Measurements from ENCODE around the gene AMOTL1. TPM values are rescaled to one million over a fixed set of nuclear protein-coding genes. Genes with fewer than 3 reads are reported as not detected.

AMOTL1 gene
- total RNA-seq, 1 donor from 2014 or later = 45.6 TPM

DNA sequence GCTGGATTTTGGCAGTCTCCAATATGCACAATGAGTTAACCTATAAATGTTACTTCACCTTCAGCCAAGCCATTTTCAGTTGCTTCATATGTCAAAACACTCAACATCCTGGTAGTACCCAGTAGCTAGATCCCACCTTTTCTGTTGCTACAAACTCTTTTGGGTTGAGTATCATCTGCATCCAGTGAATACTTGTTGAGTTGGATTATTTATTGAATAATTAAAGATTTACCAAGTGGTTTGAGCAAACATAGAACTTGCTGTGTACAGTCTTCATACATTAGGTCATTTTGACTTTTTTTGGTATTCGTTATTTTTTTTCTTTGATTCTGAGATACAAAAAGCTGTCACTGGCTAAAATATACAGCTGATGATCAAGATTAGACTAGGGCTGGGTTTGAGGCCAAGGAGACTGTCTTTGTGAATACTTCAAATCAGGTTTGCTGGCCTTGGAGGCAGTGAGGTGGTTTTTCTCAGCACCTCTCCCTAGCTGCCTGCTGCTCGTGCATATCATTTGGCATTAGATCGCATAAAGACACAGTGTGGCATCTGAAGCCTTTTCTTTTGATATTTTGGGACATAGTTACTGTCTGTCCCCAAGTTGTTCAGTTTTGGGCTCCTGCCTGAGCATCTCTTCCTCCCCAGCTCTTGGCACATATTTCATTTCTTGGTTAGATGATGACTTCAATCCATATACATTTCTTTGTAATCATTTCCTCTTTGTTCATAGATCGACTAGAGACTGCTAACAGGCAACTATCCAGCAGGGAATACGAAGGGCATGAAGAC lies 62.8 kb downstream of the AMOTL1 start:
- TF ChIP-seq, protein P1, sequence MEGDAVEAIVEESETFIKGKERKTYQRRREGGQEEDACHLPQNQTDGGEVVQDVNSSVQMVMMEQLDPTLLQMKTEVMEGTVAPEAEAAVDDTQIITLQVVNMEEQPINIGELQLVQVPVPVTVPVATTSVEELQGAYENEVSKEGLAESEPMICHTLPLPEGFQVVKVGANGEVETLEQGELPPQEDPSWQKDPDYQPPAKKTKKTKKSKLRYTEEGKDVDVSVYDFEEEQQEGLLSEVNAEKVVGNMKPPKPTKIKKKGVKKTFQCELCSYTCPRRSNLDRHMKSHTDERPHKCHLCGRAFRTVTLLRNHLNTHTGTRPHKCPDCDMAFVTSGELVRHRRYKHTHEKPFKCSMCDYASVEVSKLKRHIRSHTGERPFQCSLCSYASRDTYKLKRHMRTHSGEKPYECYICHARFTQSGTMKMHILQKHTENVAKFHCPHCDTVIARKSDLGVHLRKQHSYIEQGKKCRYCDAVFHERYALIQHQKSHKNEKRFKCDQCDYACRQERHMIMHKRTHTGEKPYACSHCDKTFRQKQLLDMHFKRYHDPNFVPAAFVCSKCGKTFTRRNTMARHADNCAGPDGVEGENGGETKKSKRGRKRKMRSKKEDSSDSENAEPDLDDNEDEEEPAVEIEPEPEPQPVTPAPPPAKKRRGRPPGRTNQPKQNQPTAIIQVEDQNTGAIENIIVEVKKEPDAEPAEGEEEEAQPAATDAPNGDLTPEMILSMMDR (IDR thresholded peaks at IDR 0.05) = no peak
- H3K9me3 Mint-ChIP-seq (ENCODE audit: low read depth) = no peaks in the 10 kb centered on the region
- H3K27me3 Mint-ChIP-seq (ENCODE audit: low read depth) = no peaks in the 10 kb centered on the region
- H3K36me3 Mint-ChIP-seq (ENCODE audit: low read depth) = peaks cover 47% of the 10 kb centered on the region
- no peak overlapping the region for H3K4me3 Mint-ChIP-seq (ENCODE audit: unreplicated experiment)
- no peak overlapping the region for H3K27ac Mint-ChIP-seq (ENCODE audit: unreplicated experiment)
- DNase-seq (ENCODE audit: low spot score) = no peak
- peaks cover 25% of the 10 kb centered on the region for H3K4me1 Mint-ChIP-seq (ENCODE audit: low read depth)

DNA sequence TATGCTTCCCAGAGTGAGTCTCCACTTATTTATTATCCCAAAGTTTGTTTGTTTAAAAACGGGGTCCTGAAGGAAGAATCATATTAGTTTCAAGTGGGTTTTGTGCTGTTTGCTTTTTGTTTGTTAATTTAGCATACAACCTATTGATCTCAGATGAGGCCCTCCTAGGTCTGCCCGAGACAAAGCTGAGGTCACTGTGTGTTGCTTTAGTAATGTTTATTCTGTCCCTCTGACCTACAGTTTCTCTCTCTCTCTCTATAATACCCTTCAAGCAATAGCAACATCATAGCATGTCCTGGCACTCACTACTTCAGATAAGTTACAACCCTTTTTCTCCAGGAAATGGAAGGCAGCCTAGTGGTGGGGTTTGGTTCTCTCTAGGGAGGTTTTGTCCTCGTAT lies 63.4 kb downstream of the AMOTL1 start:
- TF ChIP-seq, protein P1 (IDR thresholded peaks at IDR 0.05) = no peak
- Mint-ChIP-seq H3K27me3 (ENCODE audit: low read depth) (no peaks in the 10 kb centered on the region), H3K9me3 (ENCODE audit: low read depth) (no peaks in the 10 kb centered on the region), H3K36me3 (ENCODE audit: low read depth) (peaks cover 44% of the 10 kb centered on the region), H3K4me1 (ENCODE audit: low read depth) (peaks cover 29% of the 10 kb centered on the region), H3K4me3 (ENCODE audit: unreplicated experiment) (no peak overlapping the region), H3K27ac (ENCODE audit: unreplicated experiment) (no peak overlapping the region)
- DNase-seq (ENCODE audit: low spot score) = no peak

DNA sequence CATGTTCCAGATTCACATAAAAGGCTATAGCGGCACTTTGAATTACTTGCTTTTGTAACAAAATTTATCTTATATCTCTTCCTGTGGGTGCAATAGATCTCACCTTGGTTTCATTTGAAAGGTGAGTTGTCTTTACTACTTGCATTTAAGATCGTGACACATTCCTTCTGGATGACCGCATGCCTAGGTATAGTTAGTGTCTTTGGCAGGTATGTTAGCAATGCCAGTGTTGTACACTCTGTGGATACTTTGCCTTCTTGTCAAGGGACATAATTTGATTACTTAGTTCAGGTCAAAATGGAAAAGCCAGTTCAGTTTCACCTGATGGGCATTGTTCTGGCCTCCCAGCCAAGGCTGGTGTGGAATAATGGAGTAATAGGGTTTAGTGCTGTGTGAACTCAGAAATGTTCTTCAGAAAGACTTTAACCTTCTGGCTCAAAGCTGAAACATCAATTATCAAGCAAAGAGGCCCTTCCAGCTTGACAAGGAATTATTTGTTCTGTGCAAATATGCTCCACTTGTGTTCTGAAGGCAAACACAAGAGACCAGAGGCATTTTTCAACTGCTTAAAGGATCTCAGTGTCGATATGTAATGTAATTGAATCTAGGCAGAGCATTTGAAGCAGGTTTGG lies 64.6 kb downstream of the AMOTL1 start:
- no peak overlapping the region for H3K27ac Mint-ChIP-seq (ENCODE audit: unreplicated experiment)
- H3K27me3 Mint-ChIP-seq (ENCODE audit: low read depth) = no peaks in the 10 kb centered on the region
- H3K4me3 Mint-ChIP-seq (ENCODE audit: unreplicated experiment) = no peak overlapping the region
- H3K4me1 Mint-ChIP-seq (ENCODE audit: low read depth) = peaks cover 29% of the 10 kb centered on the region
- H3K9me3 Mint-ChIP-seq (ENCODE audit: low read depth) = no peaks in the 10 kb centered on the region
- no peak for DNase-seq (ENCODE audit: low spot score)
- peaks cover 36% of the 10 kb centered on the region for H3K36me3 Mint-ChIP-seq (ENCODE audit: low read depth)
- TF ChIP-seq, protein P1 (IDR thresholded peaks at IDR 0.05) = no peak

DNA sequence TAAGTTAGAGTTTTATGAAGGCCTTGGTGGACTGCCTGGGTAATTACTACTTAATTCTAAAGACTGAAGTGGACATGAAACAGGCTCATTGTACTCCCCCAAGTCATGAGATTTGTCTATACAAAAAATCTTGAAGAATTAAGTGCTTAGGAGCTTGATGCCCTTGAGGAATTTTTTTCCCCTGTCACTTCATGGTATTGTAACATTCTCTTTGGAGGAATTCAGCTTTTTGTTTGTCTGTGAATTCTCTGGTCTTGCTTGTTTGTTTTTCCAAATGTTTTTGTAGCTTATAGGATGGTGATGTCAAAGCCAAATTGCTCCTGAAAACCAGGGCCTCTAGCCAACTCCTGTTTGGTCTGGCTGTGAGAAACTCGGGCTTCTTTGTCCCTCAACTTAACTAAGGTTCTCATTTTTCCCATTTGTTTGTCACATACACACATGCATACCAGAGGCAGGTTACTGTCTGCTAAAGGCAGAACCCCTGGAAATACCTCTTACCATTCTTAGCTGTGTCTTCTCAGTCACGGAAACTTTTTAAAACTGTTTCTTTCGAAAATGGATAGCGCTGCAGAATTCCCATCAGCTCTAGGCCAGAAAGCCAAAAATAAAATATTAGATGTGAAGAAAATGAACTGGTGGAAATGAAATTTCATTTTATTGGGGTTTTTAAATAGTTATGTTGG lies 66.9 kb downstream of the AMOTL1 start:
- Mint-ChIP-seq H3K27ac (ENCODE audit: unreplicated experiment) (peak overlapping the region; percentile 41), H3K4me3 (ENCODE audit: unreplicated experiment) (no peak overlapping the region)

DNA sequence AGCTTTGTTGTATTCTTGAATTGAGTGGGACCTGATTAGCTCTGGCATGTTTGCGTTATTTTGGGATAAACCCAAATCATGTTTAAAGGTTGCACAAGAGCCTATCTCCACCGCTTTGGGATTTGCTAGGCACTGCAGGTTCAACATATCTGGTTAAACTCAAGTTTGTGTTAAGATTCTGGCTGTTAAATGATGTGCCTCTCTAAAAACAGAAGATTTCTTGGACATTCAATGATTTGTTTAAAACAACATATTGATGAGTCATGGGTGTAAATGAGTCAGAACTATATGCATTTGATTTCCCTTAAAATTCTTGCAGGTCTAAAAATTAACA lies 67.4 kb downstream of the AMOTL1 start:
- TF ChIP-seq, protein P1 (IDR thresholded peaks at IDR 0.05) = no peak
- Mint-ChIP-seq H3K27me3 (ENCODE audit: low read depth) (no peaks in the 10 kb centered on the region), H3K4me3 (ENCODE audit: unreplicated experiment) (no peak overlapping the region), H3K27ac (ENCODE audit: unreplicated experiment) (peak overlapping the region; percentile 34), H3K4me1 (ENCODE audit: low read depth) (peaks cover 42% of the 10 kb centered on the region), H3K36me3 (ENCODE audit: low read depth) (peaks cover 21% of the 10 kb centered on the region), H3K9me3 (ENCODE audit: low read depth) (no peaks in the 10 kb centered on the region)
- DNase-seq (ENCODE audit: low spot score) = no peak

More for the DNA sequence above, 66.9 kb downstream of the AMOTL1 start:
- H3K36me3 Mint-ChIP-seq (ENCODE audit: low read depth) = peaks cover 25% of the 10 kb centered on the region
- H3K4me1 Mint-ChIP-seq (ENCODE audit: low read depth) = peaks cover 38% of the 10 kb centered on the region
- H3K9me3 Mint-ChIP-seq (ENCODE audit: low read depth) = no peaks in the 10 kb centered on the region
- H3K27me3 Mint-ChIP-seq (ENCODE audit: low read depth) = no peaks in the 10 kb centered on the region
- DNase-seq (ENCODE audit: low spot score) = no peak
- TF ChIP-seq, protein P1 (IDR thresholded peaks at IDR 0.05) = no peak
